Stimulated activated naive CD8-positive, alpha-beta T cell treated with anti-CD3 and anti-CD28 coated beads, Interleukin-15, amount 100 ng/mL, for 72 hours (primary cell): Measurements from ENCODE around the gene MYO1B.

ENCODE experiments used
- ATAC-seq: fragments of 150-1000 bp; cut with Tn5 transposase; 2 replicates; pipeline ENCODE4 v1.10.0; 2021; ENCODE audit warnings: mild to moderate bottlenecking, moderate library complexity
- DNase-seq, 2 donors: peaks; one replicate each; pipeline ENCODE4 v3.0.0; 2021 to 2022
- H3K27ac Mint-ChIP-seq, 2 donors: one replicate each; pipeline ENCODE4 v1.8.0; 2022; ENCODE audit warnings: mild to moderate bottlenecking in 2 of 2, mixed read lengths in 2 of 2, moderate library complexity in 2 of 2
- H3K27me3 Mint-ChIP-seq: one replicate; pipeline ENCODE4 v1.8.0; 2022; ENCODE audit warnings: mixed read lengths
- H3K4me1 Mint-ChIP-seq: one replicate; pipeline ENCODE4 v1.8.0; 2022; ENCODE audit warnings: mild to moderate bottlenecking, mixed read lengths
- H3K4me3 Mint-ChIP-seq, 2 donors: one replicate each; pipeline ENCODE4 v1.8.0; 2022; ENCODE audit warnings: mild to moderate bottlenecking in 2 of 2, mixed read lengths in 2 of 2, moderate library complexity in 1 of 2
- H3K9me3 Mint-ChIP-seq, 2 donors: one replicate each; pipeline ENCODE4 v1.8.0; 2022; ENCODE audit warnings: mixed read lengths in 2 of 2

MYO1B gene

GRCh38 chr2:191265311-191266170 is 20.3 kb downstream of the MYO1B start:
- H3K4me1 Mint-ChIP-seq: peaks cover 13% of the 10 kb centered on the region
- H3K9me3 Mint-ChIP-seq: no peaks in the 10 kb centered on the region
- ATAC-seq (no peak), DNase-seq (no peak)
- no peak overlapping the region for H3K27ac Mint-ChIP-seq
- no peaks in the 10 kb centered on the region for H3K27me3 Mint-ChIP-seq
- no peak overlapping the region for H3K4me3 Mint-ChIP-seq

- Mint-ChIP-seq H3K27ac (no peak overlapping the region), H3K4me1 (peaks cover 13% of the 10 kb centered on the region), H3K4me3 (no peak overlapping the region), H3K9me3 (no peaks in the 10 kb centered on the region), H3K27me3 (no peaks in the 10 kb centered on the region)
- DNase-seq (no peak), ATAC-seq (no peak)
These were observed 21.0 kb downstream of the MYO1B start for GRCh38 chr2:191266201-191266600.

- Mint-ChIP-seq H3K9me3 (no peaks in the 10 kb centered on the region), H3K4me1 (peaks cover 7% of the 10 kb centered on the region), H3K27me3 (no peaks in the 10 kb centered on the region), H3K4me3 (no peak overlapping the region), H3K27ac (no peak overlapping the region)
- DNase-seq: no peak
- no peak for ATAC-seq
These were observed 23.4 kb downstream of the MYO1B start for GRCh38 chr2:191268596-191268995.

GRCh38 chr2:191270306-191271161 is 25.3 kb downstream of the MYO1B start:
- no peak for DNase-seq
- Mint-ChIP-seq H3K27me3 (no peaks in the 10 kb centered on the region), H3K4me3 (no peak overlapping the region), H3K9me3 (no peaks in the 10 kb centered on the region), H3K4me1 (no peaks in the 10 kb centered on the region), H3K27ac (no peak overlapping the region)
- no peak for ATAC-seq

- Mint-ChIP-seq H3K27ac (no peak overlapping the region), H3K9me3 (no peaks in the 10 kb centered on the region), H3K4me3 (no peak overlapping the region), H3K4me1 (no peaks in the 10 kb centered on the region), H3K27me3 (peaks cover 9% of the 10 kb centered on the region)
- DNase-seq: no peak
- no peak for ATAC-seq
These were observed 26.9 kb downstream of the MYO1B start for GRCh38 chr2:191272064-191272463.

- H3K4me1 Mint-ChIP-seq: no peaks in the 10 kb centered on the region
- no peak overlapping the region for H3K4me3 Mint-ChIP-seq
- H3K27me3 Mint-ChIP-seq: peaks cover 9% of the 10 kb centered on the region
- no peak overlapping the region for H3K27ac Mint-ChIP-seq
- H3K9me3 Mint-ChIP-seq: no peaks in the 10 kb centered on the region
- DNase-seq (no peak), ATAC-seq (no peak)
These were observed 29.2 kb downstream of the MYO1B start for GRCh38 chr2:191274413-191274815.

GRCh38 chr2:191276792-191277465 is 31.7 kb downstream of the MYO1B start:
- H3K9me3 Mint-ChIP-seq: no peaks in the 10 kb centered on the region
- H3K4me3 Mint-ChIP-seq: no peak overlapping the region
- no peak overlapping the region for H3K27ac Mint-ChIP-seq
- peaks cover 9% of the 10 kb centered on the region for H3K27me3 Mint-ChIP-seq
- H3K4me1 Mint-ChIP-seq: no peaks in the 10 kb centered on the region
- ATAC-seq: no peak
- no peak for DNase-seq

GRCh38 chr2:191280290-191280689 is 35.1 kb downstream of the MYO1B start:
- ATAC-seq: no peak
- Mint-ChIP-seq H3K4me3 (no peak overlapping the region), H3K9me3 (no peaks in the 10 kb centered on the region), H3K27me3 (peaks cover 9% of the 10 kb centered on the region), H3K4me1 (no peaks in the 10 kb centered on the region), H3K27ac (no peak overlapping the region)
- no peak for DNase-seq

GRCh38 chr2:191280834-191281756 is 35.9 kb downstream of the MYO1B start:
- no peak for ATAC-seq
- no peak overlapping the region for H3K27ac Mint-ChIP-seq

GRCh38 chr2:191285252-191285651 is 40.0 kb downstream of the MYO1B start:
- Mint-ChIP-seq H3K9me3 (no peaks in the 10 kb centered on the region), H3K27ac (no peak overlapping the region), H3K4me1 (no peaks in the 10 kb centered on the region), H3K4me3 (no peak overlapping the region), H3K27me3 (no peaks in the 10 kb centered on the region)
- DNase-seq (no peak), ATAC-seq (no peak)

More at GRCh38 chr2:191280834-191281756, 35.9 kb downstream of the MYO1B start:
- no peak for DNase-seq
- H3K4me1 Mint-ChIP-seq: no peaks in the 10 kb centered on the region
- no peaks in the 10 kb centered on the region for H3K9me3 Mint-ChIP-seq
- H3K4me3 Mint-ChIP-seq: no peak overlapping the region
- H3K27me3 Mint-ChIP-seq: peaks cover 8% of the 10 kb centered on the region

- H3K4me1 Mint-ChIP-seq: no peaks in the 10 kb centered on the region
- no peaks in the 10 kb centered on the region for H3K9me3 Mint-ChIP-seq
- H3K4me3 Mint-ChIP-seq: no peak overlapping the region
- no peaks in the 10 kb centered on the region for H3K27me3 Mint-ChIP-seq
- ATAC-seq (no peak), DNase-seq (no peak)
- H3K27ac Mint-ChIP-seq: no peak overlapping the region
These were observed 42.6 kb downstream of the MYO1B start for GRCh38 chr2:191287820-191288219.

- H3K4me1 Mint-ChIP-seq: no peaks in the 10 kb centered on the region
- no peak for DNase-seq
- no peaks in the 10 kb centered on the region for H3K9me3 Mint-ChIP-seq
- no peak for ATAC-seq
- no peaks in the 10 kb centered on the region for H3K27me3 Mint-ChIP-seq
- H3K4me3 Mint-ChIP-seq: no peak overlapping the region
- no peak overlapping the region for H3K27ac Mint-ChIP-seq
These were observed 43.8 kb downstream of the MYO1B start for GRCh38 chr2:191289049-191289448.

- Mint-ChIP-seq H3K27ac (no peak overlapping the region), H3K4me3 (no peak overlapping the region), H3K9me3 (no peaks in the 10 kb centered on the region), H3K27me3 (no peaks in the 10 kb centered on the region), H3K4me1 (no peaks in the 10 kb centered on the region)
- no peak for ATAC-seq
- no peak for DNase-seq
These were observed 46.3 kb downstream of the MYO1B start for GRCh38 chr2:191291471-191291870.

GRCh38 chr2:191292869-191293268 is 47.7 kb downstream of the MYO1B start:
- ATAC-seq (no peak), DNase-seq (no peak)
- Mint-ChIP-seq H3K27me3 (no peaks in the 10 kb centered on the region), H3K4me1 (no peaks in the 10 kb centered on the region), H3K9me3 (no peaks in the 10 kb centered on the region), H3K4me3 (no peak overlapping the region), H3K27ac (no peak overlapping the region)

- no peaks in the 10 kb centered on the region for H3K27me3 Mint-ChIP-seq
- H3K4me1 Mint-ChIP-seq: no peaks in the 10 kb centered on the region
- H3K4me3 Mint-ChIP-seq: no peak overlapping the region
- ATAC-seq (no peak), DNase-seq (no peak)
- no peaks in the 10 kb centered on the region for H3K9me3 Mint-ChIP-seq
- no peak overlapping the region for H3K27ac Mint-ChIP-seq
These were observed 49.9 kb downstream of the MYO1B start for GRCh38 chr2:191295088-191295487.
